BJ (cell line): ENCODE measurements around the gene PPP2R5C. TPM values are rescaled to one million over a fixed set of nuclear protein-coding genes. Genes with fewer than 3 reads are reported as not detected.

Source experiments
- CTCF ChIA-PET: fragments of 350-600 bp; formaldehyde crosslinking; extraction: SDS; loops from one replicate; lab custom pipeline; 2021; ENCODE audit warnings: antibody characterized with exemption, inconsistent platforms; lab: Yijun Ruan, JAX
- POLR2A ChIA-PET: fragments of 300-600 bp; sonication (Branson Sonifier 250); formaldehyde crosslinking; extraction: SDS; loops from one replicate; lab custom pipeline; 2021; ENCODE audit warnings: antibody characterized with exemption; lab: Charles Lee
- DNase-seq: peaks from one replicate; pipeline ENCODE4 v3.0.0-alpha.2; 2011; ENCODE audit warnings: low read depth
- H3K27me3 ChIP-seq: 2 replicates; pipeline ENCODE4 v1.6.0; 2011; ENCODE audit warnings: low read length; ENCODE audit not compliant: control insufficient read depth, insufficient read depth
- H3K36me3 ChIP-seq: 2 replicates; pipeline ENCODE4 v1.5.1; 2011; ENCODE audit warnings: low read length; ENCODE audit not compliant: control insufficient read depth, insufficient read depth
- H3K4me3 ChIP-seq: 2 replicates; pipeline ENCODE4 v1.5.1; 2011; ENCODE audit warnings: low read depth, mild to moderate bottlenecking, control low read depth, low read length
- polyA plus RNA-seq: library from polyadenylated mRNA; depleted of rRNA; stranded (reverse); fragments of >200 nt; gene quantifications from 2 replicates; pipeline ENCODE4 v1.2.3, GENCODE V29; 2011
- TF ChIP-seq, protein P1 (sequence below): IDR thresholded peaks from 2 replicates; pipeline ENCODE4 v1.5.1; 2011; ENCODE audit warnings: low read depth, mild to moderate bottlenecking, control low read depth, inconsistent platforms, low read length, moderate library complexity; ENCODE audit not compliant: insufficient read depth

PPP2R5C gene
- polyA plus RNA-seq, 1 experiment: 55.8 TPM

GRCh38 chr14:101853455-101854018, 92.0 kb downstream of the PPP2R5C start:
- CTCF ChIA-PET: interaction anchor here (0.5 kb wide), 1 partner anchor 14 kb away, joined by 4 read pairs; no protein-coding TSS in a partner anchor
- POLR2A ChIA-PET: no interaction called here
- Histone ChIP-seq H3K27me3 (no peaks in the 10 kb centered on the region), H3K36me3 (peaks cover 3% of the 10 kb centered on the region; the same call in 1 of the 2 replicates), H3K4me3 (no peak overlapping the region)
- DNase-seq: no peak
- TF ChIP-seq, protein P1, sequence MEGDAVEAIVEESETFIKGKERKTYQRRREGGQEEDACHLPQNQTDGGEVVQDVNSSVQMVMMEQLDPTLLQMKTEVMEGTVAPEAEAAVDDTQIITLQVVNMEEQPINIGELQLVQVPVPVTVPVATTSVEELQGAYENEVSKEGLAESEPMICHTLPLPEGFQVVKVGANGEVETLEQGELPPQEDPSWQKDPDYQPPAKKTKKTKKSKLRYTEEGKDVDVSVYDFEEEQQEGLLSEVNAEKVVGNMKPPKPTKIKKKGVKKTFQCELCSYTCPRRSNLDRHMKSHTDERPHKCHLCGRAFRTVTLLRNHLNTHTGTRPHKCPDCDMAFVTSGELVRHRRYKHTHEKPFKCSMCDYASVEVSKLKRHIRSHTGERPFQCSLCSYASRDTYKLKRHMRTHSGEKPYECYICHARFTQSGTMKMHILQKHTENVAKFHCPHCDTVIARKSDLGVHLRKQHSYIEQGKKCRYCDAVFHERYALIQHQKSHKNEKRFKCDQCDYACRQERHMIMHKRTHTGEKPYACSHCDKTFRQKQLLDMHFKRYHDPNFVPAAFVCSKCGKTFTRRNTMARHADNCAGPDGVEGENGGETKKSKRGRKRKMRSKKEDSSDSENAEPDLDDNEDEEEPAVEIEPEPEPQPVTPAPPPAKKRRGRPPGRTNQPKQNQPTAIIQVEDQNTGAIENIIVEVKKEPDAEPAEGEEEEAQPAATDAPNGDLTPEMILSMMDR: no peak

DNA sequence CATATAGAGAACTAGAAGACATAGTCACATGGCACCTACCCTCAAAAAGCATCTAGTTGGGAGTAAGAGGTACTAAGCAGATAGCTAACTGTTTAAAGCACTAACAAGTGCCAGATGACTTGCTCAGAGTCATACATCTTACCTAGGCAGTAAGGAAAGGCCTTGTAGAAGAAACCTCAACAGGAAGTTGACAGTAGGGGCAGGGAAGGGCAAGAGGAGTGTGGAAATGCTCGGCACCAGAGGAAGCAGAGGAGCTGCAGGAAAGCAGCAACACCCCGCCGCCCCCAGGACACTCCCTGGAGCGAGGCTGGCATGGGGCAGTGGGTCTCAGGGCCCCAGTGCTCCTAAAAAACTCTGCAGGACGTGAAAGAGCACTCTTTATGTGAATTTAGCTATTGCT, 92.9 kb downstream of the PPP2R5C start:
- no peak overlapping the region for H3K4me3 ChIP-seq
- no peak for DNase-seq
- CTCF ChIA-PET: no interaction called here
- POLR2A ChIA-PET: no interaction called here
- TF ChIP-seq, protein P1: no peak
- no peaks in the 10 kb centered on the region for H3K27me3 ChIP-seq
- H3K36me3 ChIP-seq: peaks cover 3% of the 10 kb centered on the region; the same call in 1 of the 2 replicates

- CTCF ChIA-PET: interaction anchor here (1.0 kb wide), 2 partner anchors 14 to 149 kb away, joined by 3 read pairs; no protein-coding TSS in a partner anchor
These were observed 94.4 kb downstream of the PPP2R5C start for GRCh38 chr14:101855958-101856357.

DNA sequence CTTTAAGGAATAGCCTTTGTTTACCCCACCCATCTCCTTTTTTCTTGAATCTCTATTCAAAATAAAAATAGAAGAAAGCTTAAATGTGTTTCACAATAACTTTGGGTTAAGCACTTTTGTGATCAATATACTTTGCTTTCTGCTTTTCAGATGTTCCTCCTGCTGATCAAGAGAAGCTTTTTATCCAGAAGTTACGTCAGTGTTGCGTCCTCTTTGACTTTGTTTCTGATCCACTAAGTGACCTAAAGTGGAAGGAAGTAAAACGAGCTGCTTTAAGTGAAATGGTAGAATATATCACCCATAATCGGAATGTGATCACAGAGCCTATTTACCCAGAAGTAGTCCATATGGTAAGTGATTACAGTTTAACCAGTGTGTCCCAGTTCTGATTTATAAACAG, 95.0 kb downstream of the PPP2R5C start:
- TF ChIP-seq, protein P1: no peak
- DNase-seq: no peak
- no peak overlapping the region for H3K4me3 ChIP-seq
- H3K36me3 ChIP-seq: peaks cover 3% of the 10 kb centered on the region; the same call in 1 of the 2 replicates
- no peaks in the 10 kb centered on the region for H3K27me3 ChIP-seq
- CTCF ChIA-PET: interaction anchor here (1.0 to 1.1 kb wide), 3 partner anchors 12 to 149 kb away, joined by 3 read pairs; no protein-coding TSS in a partner anchor
- POLR2A ChIA-PET: no interaction called here

More at GRCh38 chr14:101855958-101856357, 94.4 kb downstream of the PPP2R5C start:
- POLR2A ChIA-PET: no interaction called here
- Histone ChIP-seq H3K4me3 (no peak overlapping the region), H3K27me3 (no peaks in the 10 kb centered on the region), H3K36me3 (peaks cover 3% of the 10 kb centered on the region; the same call in 1 of the 2 replicates)
- TF ChIP-seq, protein P1: no peak
- no peak for DNase-seq

- CTCF ChIA-PET: interaction anchor here (1.1 kb wide), 1 partner anchor 11 kb away, joined by 3 read pairs; no protein-coding TSS in a partner anchor
- TF ChIP-seq, protein P1: no peak
- H3K36me3 ChIP-seq: peaks cover 3% of the 10 kb centered on the region; the same call in 1 of the 2 replicates
- no peak for DNase-seq
- H3K4me3 ChIP-seq: no peak overlapping the region
- H3K27me3 ChIP-seq: no peaks in the 10 kb centered on the region
- POLR2A ChIA-PET: no interaction called here
These were observed 95.7 kb downstream of the PPP2R5C start for GRCh38 chr14:101857226-101857625.
